CD4-positive, alpha-beta T cell treated with Interferon alpha-2 for 1 hour (primary cell): ENCODE data around the gene NEUROD4.
"Not testable (repeated sequence)": the region's sequence is repeated elsewhere in the genome, so short reads cannot be mapped to it uniquely, and the experiment has no call there.

Experiments used
- DNase-seq, 2 donors: peaks; one replicate each; pipeline ENCODE4 v3.0.0-alpha.2; 2020 to 2022

Gene NEUROD4, protein sequence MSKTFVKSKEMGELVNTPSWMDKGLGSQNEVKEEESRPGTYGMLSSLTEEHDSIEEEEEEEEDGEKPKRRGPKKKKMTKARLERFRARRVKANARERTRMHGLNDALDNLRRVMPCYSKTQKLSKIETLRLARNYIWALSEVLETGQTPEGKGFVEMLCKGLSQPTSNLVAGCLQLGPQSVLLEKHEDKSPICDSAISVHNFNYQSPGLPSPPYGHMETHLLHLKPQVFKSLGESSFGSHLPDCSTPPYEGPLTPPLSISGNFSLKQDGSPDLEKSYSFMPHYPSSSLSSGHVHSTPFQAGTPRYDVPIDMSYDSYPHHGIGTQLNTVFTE

GRCh38 chr12:55019784-55020183 lies at the start of gene NEUROD4:
TSS of gene NEUROD4 (plus strand) at chr12:55019974. CDS start at chr12:55026440, 6,466 bp downstream.
- peak; percentile 21 to 24 for DNase-seq

DNA sequence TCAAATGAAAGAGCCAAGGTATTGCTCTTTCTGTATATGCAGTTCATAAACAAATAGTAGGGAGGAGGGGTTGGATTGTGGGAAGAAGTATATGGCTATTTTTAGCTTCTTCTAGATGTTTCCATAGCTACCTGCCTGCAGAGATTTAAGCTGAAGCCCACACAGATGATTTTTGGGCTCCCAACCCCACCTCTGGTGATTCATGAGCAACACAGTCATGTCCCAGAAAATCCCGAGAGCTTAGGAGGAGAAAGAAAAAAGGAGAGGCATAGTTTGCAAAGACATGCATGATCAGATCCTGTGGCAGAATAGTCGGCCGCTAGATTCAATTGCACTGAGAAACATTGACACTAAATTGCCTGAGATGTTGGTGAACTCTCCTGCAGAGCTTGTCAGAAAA lies 49.0 kb upstream of the NEUROD4 start:
- no peak for DNase-seq

DNA sequence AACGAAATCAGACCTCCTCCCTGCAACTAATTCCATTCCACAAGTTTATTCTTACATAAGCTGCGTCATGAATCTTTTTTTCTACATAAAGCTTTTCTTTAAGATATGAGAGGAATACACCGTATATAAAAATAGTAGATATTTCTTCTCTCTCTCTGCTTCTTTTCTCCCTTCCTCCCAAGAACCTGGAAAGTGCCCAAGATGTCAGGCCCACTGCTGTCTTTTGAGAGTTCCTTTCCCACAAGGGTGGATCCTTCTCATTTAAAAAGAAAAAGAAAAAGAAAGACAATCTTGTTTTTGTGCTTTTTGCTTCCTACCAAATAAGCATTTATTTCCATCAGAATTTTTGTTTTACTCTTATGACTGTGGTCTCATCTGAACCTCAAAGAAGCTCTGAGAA lies 46.2 kb upstream of the NEUROD4 start:
- DNase-seq: no peak

DNA sequence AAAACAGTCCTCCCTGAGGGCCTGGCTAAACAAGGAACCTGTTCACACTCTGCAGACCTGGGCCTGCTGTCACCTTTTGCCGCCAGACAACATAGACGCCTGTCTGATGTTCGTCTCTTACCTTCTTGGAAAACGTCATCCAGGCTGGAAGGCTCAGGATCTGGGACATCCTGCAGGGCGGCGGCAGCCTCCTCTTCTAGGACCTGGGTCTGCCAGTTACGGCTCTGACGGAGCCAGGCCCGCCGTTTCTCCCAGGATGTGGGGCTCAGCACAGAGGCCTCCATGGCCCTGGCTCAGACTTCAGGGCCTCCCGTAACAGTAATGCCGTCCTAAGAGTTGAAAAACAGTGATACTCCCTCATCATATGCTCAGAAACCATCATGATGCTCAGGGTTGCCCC lies 45.5 kb upstream of the NEUROD4 start:
- DNase-seq: no peak

- no peak for DNase-seq
Observed at GRCh38 chr12:54975272-54975671, 44.5 kb upstream of the NEUROD4 start.

- no peak for DNase-seq
Observed at GRCh38 chr12:54975875-54976274, 43.9 kb upstream of the NEUROD4 start.

DNA sequence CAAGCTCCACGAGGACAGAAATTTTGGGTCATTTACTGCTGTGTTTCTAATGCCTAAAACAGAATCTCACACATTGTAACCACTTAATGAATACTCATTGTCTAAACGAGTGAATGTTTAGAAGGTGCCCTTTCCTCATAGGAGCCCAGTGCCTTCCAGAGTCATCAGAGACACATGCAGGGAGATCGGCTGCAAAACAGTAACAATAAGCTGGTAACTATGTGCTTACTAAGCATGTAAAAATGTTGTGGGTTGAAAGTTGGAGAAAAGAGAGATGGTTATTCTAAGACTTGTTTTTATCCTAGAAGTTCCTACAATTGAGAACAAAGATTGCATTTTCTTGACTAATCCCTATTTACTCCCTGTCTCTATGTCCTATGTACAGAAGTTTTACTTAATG lies 42.6 kb upstream of the NEUROD4 start:
- DNase-seq: no peak

DNA sequence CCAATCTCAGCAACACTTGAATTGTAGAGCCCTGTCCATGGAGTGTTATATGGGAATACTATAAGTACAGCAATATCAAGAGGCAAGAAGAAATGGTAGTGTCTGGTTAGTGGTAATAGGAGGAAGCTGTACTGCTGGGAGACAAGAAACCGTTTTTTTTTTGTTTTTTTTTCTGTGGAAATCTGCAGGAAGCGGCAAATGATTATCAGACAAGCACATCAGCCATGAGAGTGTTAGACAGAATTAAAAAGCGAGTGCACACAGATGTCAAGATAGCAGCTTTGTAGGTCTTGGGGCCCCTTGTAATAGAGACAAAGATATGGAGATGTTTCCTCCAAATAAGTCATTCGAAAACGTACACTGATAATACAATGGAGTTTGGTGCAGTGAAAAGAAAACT lies 41.9 kb upstream of the NEUROD4 start:
- DNase-seq: peak in 1 of 2 donors; percentile 44

GRCh38 chr12:54980341-54980740 lies 39.4 kb upstream of the NEUROD4 start:
- peak in 1 of 2 donors; percentile 52 for DNase-seq

GRCh38 chr12:54981796-54982195 lies 38.0 kb upstream of the NEUROD4 start:
- DNase-seq: peak in 1 of 2 donors; percentile 58

DNA sequence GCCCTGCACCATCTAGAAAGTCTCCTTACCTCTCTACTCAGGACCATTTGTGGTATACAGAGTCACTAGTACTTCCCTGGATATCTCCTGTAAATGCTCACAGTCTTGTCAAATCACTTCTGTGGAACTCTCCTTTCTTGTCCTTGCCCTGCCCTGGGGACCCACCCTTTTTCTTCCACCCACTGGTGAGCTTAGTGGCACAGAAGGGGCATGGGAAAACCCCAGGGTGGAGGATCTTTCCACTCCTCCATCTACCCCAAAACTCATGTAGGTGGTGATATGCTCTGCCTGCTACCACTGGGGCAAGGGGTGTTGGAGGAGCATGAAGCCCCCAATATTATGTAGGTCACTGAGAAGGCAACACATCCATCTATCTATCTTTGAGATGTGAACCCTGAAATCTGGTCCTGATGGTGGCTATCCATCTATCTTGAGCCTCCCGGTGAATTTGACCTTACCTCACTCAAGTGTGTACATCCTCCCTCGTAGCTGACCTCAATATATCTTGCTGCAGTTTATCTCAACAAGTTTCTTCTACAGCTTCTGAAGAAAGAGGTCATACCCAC lies 36.2 kb upstream of the NEUROD4 start:
- DNase-seq: peak in 1 of 2 donors; percentile 56

- DNase-seq: peak; percentile 88 to 91
Observed at GRCh38 chr12:54984658-54985376, 35.0 kb upstream of the NEUROD4 start, which contains the start of gene TESPA1. TSS of gene TESPA1 (minus strand) at chr12:54984762. CDS start at chr12:54974562, 10,200 bp downstream.

DNA sequence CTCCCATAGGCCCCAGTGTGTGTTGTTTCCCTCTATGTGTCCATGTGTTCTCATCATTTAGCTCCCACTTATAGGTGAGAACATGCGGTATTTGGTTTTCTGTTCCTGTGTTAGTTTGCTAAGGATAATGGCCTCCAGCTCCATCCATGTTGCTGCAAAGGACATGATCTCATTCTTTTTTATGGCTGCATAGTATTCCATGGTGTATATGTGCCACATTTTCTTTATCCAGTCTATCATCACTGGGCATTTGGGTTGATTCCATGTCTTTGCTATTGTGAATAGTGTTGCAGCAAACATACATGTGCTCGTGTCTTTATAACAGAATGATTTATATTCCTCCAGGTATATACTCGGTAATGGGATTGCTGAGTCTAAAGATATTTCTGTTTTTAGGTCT lies 33.0 kb upstream of the NEUROD4 start:
- DNase-seq: not testable (repeated sequence)

GRCh38 chr12:54987611-54988231 lies 32.1 kb upstream of the NEUROD4 start:
- no peak for DNase-seq

DNA sequence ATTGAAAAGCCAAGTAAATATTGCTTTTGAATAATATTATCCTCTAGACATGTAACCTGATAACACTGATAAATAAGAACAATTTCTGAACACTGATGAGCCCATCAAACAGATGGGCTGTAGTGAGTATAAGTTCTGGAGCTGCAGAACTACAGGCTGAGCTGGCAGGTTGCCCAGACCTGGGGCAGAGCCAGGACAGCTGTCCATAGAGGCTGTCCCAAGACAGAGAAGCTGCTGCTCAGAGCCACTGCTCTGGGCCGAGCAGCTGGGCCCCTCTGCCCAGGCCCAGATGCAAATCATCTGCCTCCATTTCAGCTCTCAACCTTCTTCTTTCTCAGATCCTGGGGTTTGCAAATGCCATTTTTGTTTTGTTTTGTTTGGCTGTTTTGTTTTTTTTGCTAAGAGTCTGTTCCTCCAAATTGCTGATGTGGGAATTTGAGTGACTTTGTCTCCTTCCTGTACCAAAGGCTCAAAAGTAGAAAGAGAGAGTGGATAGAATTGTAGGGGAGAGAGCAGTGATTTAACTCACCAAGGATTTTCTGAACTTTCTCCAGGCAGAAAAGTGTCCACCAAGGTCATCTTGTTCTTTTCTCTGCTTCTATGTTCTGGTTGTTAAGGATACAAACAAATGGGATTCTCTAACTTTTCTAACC lies 31.2 kb upstream of the NEUROD4 start:
- no peak for DNase-seq

DNA sequence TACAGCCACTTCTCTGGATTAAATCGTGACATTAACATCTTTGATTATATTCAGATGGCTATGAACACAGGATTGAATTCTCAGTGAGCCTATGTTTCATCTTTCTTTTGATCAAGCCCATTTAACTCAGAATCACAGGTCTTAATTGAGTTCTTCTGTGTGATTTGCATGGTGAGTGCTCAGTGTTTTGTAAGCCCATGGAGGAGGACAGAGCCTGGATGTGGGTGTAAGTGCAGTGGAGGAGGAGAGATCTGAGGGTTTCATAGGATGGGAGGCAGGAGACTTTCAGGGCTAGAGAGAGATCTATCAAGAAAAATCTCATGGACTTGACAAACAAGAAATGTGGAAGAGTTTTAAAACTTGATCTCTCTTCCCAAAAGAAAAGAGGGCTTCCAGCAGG lies 29.9 kb upstream of the NEUROD4 start:
- no peak for DNase-seq

DNA sequence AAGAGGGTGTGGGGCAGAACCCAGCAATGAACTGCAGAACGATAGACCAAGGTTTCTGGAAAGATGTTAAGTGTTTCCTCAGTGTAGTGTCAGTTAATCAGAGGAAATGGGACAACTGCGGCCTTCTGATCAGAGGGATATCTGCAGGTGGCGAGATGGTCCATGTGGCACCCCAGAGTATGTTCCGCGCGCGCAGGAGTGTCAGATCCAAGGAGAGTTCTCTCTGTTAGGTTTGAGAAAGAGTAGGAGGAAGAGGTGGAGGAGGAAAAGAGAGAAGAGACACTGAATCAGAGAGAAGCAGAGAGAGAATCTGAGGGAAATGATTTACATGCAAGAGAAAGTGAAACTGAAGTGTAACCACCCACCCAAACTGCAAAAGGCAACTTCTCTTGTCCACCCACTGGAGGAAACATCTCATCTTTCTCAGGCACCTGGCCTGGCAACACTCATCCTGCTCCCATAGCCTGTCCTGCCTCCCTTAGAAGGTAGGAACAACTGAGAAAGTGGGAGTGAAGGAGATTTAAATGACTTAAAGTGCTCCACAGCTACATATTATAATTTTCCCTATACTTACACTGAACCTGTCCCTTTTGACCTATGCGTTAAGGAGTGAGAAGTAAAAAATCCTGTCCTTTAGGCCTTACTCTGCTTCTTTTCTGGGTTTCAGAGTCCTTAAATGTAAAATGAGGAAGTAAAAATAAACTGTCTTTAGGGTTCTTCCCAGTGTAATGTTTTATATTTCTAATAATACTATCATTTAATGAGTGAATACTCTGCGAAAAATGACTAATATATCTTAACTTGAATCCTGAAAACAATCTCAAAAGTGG lies 28.4 kb upstream of the NEUROD4 start:
- peak; percentile 30 to 72 for DNase-seq

DNA sequence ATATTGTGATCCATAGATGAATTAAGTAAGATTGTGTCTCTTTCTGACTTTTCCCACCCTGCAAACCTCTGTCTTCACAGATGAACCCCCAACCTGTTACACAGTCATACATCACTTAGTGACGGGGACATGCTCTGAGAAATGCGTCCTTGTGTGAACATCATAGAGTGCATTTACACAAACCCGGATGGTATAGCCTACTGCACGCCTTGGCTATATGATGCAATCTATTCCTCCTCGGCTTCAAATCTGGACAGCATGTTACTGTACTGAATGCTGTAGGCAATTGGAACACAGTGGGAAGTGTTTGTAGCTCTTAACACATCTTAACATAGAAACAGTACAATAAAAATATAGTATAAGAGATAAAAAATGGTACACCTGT lies 27.8 kb upstream of the NEUROD4 start:
- DNase-seq: no peak

- DNase-seq: peak; percentile 68 to 84
Observed at GRCh38 chr12:54993181-54993835, 26.5 kb upstream of the NEUROD4 start.

DNA sequence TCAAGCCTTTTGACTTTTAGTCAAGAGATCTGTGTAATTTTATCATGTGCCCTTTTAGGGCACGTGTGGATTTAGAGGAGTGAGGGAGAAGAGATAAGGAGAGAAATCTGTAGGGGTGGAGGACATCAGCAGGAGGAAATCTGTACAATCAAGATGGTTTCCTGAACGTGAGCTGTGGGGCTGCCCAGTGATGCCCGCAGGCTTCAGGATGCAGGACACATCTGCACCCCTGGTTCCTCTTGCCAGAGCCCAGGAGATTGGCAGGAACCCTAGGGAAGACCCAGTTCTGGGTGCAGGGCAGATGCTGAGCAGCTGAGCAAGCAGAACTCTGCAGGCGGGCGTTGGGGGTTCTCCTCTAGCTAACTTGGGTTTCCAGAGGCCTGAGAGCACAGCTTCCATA lies 23.6 kb upstream of the NEUROD4 start:
- no peak for DNase-seq

DNA sequence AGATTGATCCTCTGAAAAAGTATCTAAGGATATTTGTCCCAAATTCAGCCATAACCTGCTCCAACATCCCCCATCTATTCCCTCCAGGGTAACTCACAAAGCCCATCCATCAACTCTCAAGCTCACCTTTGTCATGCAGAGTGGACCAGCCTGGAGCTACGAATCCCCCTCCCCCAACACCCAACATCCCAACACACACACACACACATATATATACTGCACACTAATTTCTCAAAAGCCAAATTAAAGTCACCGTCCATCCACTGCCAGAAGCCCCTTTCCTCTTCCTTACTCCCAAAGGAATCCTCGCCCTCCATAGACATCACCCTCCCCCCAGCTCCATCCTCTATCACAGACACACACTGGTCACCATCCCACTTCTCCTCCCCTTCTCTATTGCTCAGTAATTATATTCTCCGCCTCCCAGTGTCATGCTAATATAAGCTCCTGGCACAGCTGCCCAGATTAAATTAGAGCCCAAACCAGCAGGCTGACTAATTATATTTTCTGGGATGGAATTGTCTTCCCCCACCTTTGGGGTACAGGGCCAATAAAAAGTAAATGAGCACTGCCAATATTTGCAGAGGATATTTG lies 21.7 kb upstream of the NEUROD4 start:
- DNase-seq: no peak
